ENCODE data around the gene POLR1F. TPM values are rescaled to one million over a fixed set of nuclear protein-coding genes. Genes with fewer than 3 reads are reported as not detected.
"Not testable (repeated sequence)": the region's sequence is repeated elsewhere in the genome, so short reads cannot be mapped to it uniquely, and the experiment has no call there.

The POLR1F gene
- total and polyA plus RNA-seq, 8 donors = 3.8 to 17.3 (median 6.0) TPM

- H3K27ac ChIP-seq = no peak overlapping the region
- H3K4me3 ChIP-seq = no peak overlapping the region
- H3K36me3 ChIP-seq = peaks cover 0 to 12% (median 8%) of the 10 kb centered on the region in 4 donors
- TF ChIP-seq CTCF (IDR thresholded peaks at IDR 0.05) (no peak), EP300 (IDR thresholded peaks at IDR 0.05) (no peak), POLR2A (IDR thresholded peaks at IDR 0.05) (no peak), POLR2AphosphoS5 (IDR thresholded peaks at IDR 0.05) (no peak)
- no peaks in the 10 kb centered on the region for H3K27me3 ChIP-seq
- WGBS, 5 donors = 88 to 97% (median 95%) methylated on average over 19 to 26 of the region's 26 CpGs
- intact Hi-C loops (cut with DNase I; ENCODE audit: low total_unique reads) = no loop called here
- no peaks in the 10 kb centered on the region for H3K4me1 ChIP-seq
- peaks cover 0 to 12% (median 5%) of the 10 kb centered on the region in 4 donors for H3K9me3 ChIP-seq
- DNase-seq = no peak
Observed at GRCh38 chr7:19692111-19692828, 16.6 kb downstream of the POLR1F start.

GRCh38 chr7:19690736-19691135 lies 18.1 kb downstream of the POLR1F start:
- 29 to 82% (median 67%) methylated on average over 1 of the region's 1 CpG for WGBS, 5 donors
- Histone ChIP-seq H3K27ac (no peak overlapping the region), H3K36me3 (peaks cover 0 to 3% (median under 1%) of the 10 kb centered on the region in 4 donors), H3K4me3 (no peak overlapping the region), H3K27me3 (no peaks in the 10 kb centered on the region), H3K9me3 (peaks cover 0 to 12% (median 5%) of the 10 kb centered on the region in 4 donors), H3K4me1 (no peaks in the 10 kb centered on the region)
- DNase-seq = no peak
- TF ChIP-seq CTCF (IDR thresholded peaks at IDR 0.05) (no peak), POLR2A (IDR thresholded peaks at IDR 0.05) (no peak), POLR2AphosphoS5 (IDR thresholded peaks at IDR 0.05) (no peak), EP300 (IDR thresholded peaks at IDR 0.05) (no peak)
- intact Hi-C loops (cut with DNase I; ENCODE audit: low total_unique reads) = no loop called here

GRCh38 chr7:19689130-19689529 lies 19.7 kb downstream of the POLR1F start:
- DNase-seq; H3K27me3 ChIP-seq; H3K27ac ChIP-seq; H3K4me3 ChIP-seq; intact Hi-C loops (cut with DNase I; ENCODE audit: low total_unique reads); H3K36me3 ChIP-seq; H3K4me1 ChIP-seq: not testable (repeated sequence)
- peaks cover 0 to 12% (median 5%) of the 10 kb centered on the region in 4 donors for H3K9me3 ChIP-seq
- WGBS, 5 donors = 57 to 79% (median 67%) methylated on average over 11 to 12 of the region's 12 CpGs

GRCh38 chr7:19681596-19681995 lies 27.2 kb downstream of the POLR1F start:
- Histone ChIP-seq H3K4me3 (no peak overlapping the region), H3K27me3 (no peaks in the 10 kb centered on the region), H3K4me1 (no peaks in the 10 kb centered on the region), H3K27ac (no peak overlapping the region), H3K9me3 (no peaks in the 10 kb centered on the region), H3K36me3 (no peaks in the 10 kb centered on the region)
- intact Hi-C loops (cut with DNase I; ENCODE audit: low total_unique reads) = no loop called here
- 71 to 93% (median 83%) methylated on average over 5 of the region's 5 CpGs for WGBS, 5 donors
- DNase-seq = no peak
- TF ChIP-seq POLR2AphosphoS5 (IDR thresholded peaks at IDR 0.05) (no peak), CTCF (IDR thresholded peaks at IDR 0.05) (no peak), POLR2A (IDR thresholded peaks at IDR 0.05) (no peak), EP300 (IDR thresholded peaks at IDR 0.05) (no peak)

- Histone ChIP-seq H3K9me3 (no peaks in the 10 kb centered on the region), H3K4me3 (no peak overlapping the region), H3K36me3 (no peaks in the 10 kb centered on the region), H3K27ac (no peak overlapping the region), H3K4me1 (no peaks in the 10 kb centered on the region), H3K27me3 (no peaks in the 10 kb centered on the region)
- 29 to 52% (median 48%) methylated on average over 2 of the region's 2 CpGs for WGBS, 5 donors
- TF ChIP-seq CTCF (IDR thresholded peaks at IDR 0.05) (no peak), POLR2A (IDR thresholded peaks at IDR 0.05) (no peak), POLR2AphosphoS5 (IDR thresholded peaks at IDR 0.05) (no peak), EP300 (IDR thresholded peaks at IDR 0.05) (no peak)
- peak in 1 of 2 donors; percentile 12 for DNase-seq
- intact Hi-C loops (cut with DNase I; ENCODE audit: low total_unique reads) = no loop called here
Observed at GRCh38 chr7:19677180-19677579, 31.7 kb downstream of the POLR1F start.
